ENCODE data around the gene DAP3.
A peak's percentile ranks its signal among the peaks of the same experiment; 100 is the strongest.
"Not testable (repeated sequence)": the region's sequence is repeated elsewhere in the genome, so short reads cannot be mapped to it uniquely, and the experiment has no call there.

DAP3 gene

DNA sequence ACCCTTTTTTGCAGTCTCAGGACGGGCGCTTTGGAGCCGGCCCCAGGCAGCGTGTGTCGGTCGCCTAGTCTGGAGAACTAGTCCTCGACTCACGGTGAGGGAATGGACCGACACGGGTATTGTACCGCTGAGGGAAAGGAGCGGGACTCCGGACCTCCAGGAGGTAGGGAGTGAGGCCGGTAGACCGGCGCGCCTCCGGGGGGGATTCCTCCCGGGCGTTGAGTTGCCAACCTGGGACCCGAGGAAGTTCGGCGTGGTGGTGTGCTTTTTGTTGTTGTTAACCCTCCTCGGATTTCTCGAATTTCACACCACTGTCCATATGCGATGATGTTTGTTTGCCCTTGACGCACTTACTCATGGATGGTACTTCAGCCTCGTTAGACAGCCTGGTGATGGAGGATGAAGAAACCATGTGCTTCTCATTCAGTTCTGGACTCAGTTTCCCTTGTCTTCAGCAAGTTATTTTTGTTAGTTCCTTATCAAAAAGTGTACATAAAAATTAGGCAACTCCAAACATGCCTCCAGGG is at the start of gene DAP3:
Gene DAP3 (plus strand): TSS at position 11 of the 527 bp plus-strand sequence. CDS start 20,689 bp downstream, outside the sequence.
- DNase-seq: not testable (repeated sequence)

DNA sequence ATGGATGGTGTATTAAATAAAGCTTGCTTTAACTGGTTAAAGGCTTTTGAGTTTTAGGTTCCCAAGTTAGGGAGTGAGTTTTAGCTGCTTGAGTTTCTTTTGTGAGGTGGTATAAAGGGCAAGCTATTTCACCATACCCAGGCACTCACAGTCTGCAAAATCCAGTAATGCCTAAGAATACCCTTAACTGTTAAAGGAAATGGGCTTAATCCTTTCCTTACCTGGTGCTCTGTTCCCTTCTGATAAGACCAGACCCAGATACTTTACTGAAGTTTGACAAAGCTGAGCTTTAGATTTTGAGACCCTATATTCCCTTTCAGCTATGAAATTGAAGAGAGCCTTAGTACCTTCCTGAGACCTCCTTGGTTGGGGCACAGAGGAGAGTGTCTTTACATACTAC is 48.5 kb upstream of the DAP3 start:
- no peak for DNase-seq

DNA sequence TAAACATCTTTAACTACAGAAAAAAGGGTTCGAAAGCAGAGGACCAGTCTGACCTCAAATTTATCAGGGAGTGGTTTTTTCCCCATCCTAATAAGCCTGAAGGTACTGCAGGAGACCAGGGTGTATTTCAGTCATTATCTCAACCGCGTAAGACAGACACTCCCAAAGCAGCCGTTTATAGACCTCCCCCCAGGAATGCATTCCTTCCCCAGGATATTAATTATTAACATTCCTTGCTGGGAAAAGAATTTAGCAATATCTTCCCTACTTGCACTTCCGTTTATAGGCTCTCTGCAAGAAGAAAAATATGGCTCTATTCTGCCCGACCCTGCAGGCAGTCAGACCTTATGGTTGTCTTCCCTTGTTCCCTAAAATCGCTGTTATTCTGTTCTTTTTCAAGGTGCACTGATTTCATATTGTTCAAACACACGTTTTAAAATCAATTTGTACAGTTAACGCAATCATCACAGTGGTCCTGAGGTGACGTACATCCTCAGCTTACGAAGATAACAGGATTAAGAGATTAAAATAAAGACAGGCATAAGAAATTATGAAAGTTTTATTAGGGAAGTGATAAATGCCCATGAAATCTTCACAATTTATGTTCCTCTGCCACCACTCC is 46.2 kb upstream of the DAP3 start:
- DNase-seq: not testable (repeated sequence)

DNA sequence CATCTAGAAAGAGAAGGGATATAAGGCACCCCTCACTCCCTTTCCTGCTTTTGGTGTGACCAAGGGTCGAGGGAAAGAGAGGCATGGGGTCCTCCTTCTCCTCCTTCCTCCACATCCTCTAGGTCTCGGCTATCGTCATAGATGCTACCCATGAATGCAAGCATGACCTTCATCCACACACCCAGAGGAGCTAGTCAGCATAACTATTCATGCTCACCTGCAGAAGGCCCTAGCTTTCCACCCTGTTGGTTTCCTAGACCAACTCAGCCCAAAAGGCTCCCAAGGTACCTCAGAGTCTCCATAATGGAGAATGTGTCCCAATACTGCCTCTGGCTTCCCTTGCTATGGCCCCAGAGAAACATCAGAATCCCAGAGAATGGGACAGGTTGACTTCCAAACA is 45.7 kb upstream of the DAP3 start:
- no peak for DNase-seq

DNA sequence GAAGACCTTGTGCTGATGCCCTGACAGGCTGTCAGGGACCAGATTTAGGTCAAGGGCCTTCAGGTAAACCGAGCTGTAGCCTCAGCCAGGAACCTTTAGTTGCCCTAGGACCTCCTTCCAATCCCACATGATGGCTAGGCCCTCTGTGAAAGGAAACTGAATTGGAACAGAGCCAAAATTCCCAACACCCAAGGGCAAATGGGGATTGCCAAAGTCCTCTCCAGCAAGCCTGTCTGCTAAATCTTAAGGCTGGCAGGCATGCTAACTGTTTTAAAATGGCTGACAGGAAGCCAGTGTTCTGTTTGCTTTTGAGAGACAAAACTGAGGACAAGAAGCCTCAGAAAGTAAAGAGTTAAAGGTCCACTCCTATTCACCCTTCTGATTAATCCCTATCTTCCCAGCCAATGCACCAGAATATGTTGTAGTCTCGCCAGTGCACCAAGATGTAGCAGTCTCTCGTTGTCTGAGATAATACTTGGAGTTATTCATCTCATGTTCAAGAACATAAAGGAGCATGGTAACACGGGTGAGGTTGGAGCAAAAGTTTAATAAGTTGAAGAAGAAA is 43.8 kb upstream of the DAP3 start:
- DNase-seq: no peak

DNA sequence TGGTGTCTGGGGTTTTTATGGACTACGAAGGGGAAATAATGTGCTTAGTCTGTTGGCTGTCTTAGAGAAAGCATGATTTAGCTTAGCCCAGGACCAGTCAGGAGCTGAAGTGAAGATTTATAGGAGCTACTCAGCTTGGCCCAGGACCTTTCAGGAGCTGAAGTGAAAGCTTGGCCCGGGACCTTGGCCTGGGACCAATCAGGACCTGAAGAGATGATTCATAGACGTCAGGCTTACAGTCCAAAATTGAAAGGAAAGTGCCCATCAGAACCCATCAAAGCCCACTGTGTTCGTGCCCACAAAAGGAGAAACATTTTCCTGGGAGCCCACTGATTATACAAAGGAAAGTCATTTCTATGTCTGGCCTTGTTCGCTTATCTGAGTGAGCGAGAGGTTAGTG is 43.2 kb upstream of the DAP3 start:
- no peak for DNase-seq

DNA sequence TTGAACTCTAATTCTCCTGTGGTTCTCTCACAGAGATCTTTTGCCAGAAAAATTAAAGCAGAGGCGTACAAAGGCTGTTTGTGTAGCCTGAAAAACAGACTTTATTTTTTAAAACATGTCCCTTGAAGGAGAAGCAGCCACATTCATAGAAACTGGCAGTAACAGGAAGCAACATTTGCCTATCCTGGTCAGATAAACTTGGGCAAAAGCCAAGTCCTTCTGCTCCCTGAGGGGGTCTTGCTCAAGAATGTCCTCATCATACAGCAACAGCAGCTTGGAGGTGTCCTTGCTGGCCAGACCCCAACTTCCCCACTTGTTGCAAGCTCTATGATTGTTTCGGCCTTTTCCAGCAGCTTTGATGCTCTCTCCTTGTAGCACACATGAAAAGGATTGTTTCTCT is 42.6 kb upstream of the DAP3 start:
- DNase-seq: no peak

DNA sequence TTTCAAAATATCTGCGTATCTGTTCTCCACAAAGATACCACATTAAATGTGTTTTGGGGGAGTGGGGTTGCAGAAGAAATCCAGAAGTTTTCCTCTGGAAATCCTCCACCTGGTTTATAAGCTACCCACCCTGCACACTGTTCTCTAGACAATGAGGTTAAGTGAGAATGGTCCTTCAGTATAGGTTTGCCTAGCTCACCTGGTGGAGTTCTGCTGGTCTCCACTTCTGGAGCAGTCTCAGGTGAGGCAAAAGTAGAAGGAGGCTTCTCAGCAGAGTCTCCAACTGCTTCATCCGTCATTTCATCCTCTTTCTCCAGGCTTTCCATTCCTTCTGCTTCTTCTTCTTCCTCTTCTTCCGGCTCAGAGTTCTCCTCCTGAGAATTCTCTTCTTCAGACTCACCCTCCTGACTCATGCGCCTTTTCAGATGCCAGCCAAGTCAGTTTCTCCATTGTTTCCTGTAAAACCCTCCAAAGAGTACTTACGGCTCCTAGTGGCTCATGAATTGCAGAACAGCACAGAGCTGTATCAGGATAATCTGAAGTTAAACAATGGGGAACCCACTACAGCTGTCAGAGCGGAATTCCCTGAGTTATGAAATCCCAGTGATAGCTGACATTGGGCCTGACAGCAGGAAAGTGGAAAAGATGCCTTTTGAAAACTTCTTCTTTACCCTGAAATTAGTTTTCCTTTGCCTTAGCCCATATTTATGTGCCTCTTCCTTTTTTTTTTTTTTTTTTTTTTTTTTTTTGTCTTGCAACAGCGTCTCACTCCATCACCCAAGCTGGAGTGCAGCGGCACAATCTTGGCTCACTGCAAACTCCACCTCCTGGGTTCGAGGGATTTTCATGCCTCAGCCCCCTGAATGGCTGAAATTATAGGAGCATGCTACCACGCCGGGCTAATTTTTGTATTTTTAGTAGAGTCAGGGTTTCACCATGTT is 40.4 kb upstream of the DAP3 start:
- peak; percentile 57 for DNase-seq

DNA sequence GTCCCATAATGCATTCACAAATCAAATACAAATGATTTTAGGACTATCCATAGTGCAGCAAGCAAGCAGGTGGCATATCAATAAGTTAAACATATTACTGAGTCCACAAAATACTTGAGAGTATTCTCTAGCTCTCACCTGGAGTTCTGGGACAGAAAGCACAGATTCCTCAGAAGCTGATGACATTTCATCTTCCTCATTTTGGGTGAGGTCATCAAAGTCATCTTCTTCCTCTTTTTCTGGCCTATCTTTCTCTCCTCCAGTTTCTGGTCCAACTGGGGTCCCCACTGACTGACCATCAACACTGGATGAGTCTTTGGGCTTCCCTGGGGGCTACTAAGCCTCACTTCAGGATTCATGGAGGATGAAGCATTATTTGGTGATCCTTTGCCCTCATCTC is 39.2 kb upstream of the DAP3 start:
- no peak for DNase-seq

DNA sequence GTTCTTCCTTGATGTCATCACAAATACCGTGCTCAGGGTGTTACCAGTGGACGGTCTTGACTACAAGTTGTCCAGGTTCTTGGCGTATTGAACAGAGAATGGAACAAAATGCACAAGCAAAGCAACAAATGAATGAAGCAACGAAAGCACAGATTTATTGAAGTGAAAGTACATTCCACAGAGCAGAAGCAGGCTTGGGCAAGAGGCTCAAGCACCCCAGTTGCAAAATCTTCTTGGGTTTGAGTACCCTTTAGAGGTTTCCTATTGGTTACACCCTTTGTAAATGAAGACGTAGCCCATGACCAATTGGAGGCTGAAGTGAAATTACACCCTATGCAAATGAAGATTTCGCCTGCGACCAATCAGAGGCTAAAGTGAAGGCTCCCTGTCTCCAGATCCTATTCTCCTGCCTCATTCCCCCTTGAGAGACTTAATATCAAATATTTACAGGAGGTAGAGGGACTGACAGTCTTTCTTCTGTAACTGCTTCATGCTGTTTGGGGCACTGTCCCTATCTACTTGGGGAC is 38.6 kb upstream of the DAP3 start:
- DNase-seq: no peak

DNA sequence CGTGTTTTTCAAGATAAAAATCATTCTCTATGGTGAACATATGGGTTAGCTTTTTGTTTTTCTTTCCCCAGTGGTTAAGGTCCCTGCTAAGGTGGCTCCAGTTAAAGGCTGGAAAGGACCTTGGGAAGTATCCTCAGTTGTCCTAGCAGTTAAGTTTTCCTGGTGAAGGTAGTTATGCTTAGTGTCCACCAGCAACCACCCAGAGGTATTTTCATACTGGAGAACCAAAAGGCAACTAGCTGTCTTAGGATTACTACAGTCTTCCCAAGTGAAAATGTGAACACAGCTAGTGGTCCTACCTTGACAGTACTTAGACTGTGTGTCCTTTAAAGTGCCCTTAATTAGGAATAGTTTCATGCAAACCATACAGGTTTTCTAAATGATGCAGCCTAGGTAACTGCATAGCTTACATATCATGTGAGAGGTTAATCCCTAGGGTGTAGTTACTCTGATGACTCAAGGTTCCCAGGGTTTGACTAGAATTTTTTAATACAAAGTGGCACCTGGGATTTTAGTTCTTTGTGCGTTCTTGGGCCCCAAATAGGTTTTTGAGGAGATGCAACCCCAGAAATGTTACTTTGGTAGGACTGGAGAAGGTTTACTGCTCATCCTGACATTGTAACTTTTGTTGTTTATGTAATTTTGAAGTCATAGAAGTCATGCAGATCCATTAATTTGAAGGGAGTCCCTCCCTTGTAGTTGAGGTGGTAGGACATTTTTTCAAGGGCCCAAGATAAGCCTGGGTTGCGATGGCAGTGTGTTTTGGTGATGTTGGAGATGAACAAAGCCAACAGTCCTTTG is 36.8 kb upstream of the DAP3 start:
- DNase-seq: no peak

DNA sequence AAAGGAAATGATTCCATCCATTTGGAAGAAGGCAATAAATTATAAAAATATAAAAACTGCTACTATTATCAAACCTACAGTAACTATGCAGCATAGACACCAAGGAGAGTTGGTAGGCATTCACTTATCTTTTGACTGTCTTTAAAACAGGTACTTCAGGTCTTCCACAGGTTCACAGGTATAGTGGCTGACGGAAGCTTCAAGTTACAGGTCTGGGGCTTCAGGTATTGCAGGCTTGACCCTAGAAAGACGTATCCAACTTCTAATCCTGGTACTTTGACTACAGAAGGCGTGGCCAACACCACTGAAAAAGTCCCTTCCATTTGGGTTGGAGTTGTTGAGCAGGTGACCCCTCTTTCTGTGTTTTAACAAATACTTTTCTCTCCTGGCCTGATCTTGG is 35.9 kb upstream of the DAP3 start:
- DNase-seq: no peak

DNA sequence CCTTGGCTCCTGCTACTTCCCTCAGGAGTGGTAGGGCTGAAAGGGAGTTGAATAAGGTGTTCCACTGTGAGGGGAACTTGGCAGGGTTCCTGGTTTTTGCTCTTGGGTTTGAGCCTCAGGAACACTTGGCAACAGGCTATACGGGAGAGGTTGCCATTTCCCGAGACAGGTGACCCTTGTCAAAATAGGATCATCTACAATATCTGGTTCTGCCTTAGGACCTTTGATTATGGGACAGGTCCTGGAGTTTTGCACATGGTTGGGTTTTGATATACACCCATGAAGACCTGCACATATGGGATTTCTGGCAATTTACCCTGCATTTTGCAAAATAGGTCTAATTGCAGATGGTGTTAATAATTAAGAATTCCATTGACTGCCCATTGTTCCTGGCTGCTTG is 31.4 kb upstream of the DAP3 start:
- no peak for DNase-seq

DNA sequence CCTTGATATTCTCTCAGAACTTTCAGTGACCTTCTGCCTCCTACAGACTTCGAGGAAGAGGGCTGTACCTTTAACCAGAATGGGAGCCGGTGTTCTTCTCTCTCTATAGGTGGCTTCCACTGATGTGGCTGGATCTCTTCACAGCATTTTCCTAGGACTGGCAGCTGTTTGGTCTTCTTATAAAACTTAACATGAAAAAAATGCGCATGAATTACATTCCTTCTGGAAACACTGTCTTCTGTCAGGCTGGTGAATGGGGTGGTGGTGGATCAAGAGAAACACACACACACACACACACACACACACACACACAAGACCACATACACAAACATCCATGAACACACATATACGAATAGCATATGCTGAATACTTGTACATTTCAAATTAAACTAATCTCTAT is 27.7 kb upstream of the DAP3 start:
- not testable (repeated sequence) for DNase-seq

DNA sequence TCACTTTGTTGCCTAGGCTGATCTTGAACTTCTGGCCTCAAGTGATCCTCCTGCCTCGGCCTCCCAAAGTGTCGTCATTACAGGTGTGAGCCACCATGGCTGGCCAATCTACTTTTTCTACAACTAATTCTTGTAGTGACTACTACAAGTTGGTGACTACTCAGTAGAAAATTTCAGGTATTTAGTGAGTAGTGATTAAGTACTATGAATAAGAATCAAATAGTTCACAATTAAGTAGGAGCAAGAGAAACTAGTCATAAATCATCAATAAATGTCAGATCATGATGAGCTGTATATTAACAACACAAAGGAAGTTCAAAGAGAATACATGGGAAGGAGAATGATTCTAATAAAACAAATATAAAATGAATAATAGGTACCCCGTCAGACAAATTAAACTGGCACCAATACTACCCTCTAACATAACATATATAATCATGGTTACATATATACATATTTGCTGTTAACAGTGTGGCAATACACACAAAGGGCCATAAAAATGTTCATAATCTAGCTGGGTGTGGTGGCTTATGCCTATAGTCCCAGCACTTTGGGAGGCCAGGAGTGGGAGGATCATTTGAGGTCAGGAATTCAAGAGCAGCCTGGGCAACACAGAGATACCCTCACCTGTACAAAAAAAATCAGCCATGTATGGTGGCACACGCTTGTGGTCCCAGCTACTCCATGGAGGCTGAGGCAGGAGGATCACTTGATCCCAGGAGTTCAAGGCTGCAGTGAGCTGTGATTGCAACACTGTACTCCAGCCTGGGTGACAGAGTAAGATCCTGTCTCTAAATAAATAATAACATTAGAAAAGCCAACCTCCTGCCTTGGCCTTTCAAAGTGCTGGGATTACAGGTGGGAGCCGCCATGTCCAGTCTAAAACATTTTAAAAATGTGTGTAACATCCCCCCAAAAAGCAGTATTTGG is 19.4 kb upstream of the DAP3 start:
- no peak for DNase-seq

DNA sequence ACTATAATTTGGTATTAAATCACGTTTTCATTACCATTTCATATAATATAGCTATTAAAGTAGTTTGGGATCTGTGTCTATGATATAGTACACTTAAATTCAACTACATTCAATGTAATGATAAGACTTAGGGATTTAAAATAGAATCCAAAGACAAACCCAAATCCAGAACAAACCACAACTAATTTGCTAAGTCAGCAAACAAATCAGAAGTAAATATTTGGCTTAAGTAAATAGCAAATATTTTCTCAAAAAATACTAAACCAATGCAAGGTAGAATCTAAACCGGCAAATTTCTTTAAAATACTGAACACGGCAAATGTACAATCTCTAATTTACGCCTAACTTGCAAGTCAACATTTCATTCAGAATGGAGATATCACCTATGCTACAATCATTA is 17.1 kb upstream of the DAP3 start:
- DNase-seq: no peak

DNA sequence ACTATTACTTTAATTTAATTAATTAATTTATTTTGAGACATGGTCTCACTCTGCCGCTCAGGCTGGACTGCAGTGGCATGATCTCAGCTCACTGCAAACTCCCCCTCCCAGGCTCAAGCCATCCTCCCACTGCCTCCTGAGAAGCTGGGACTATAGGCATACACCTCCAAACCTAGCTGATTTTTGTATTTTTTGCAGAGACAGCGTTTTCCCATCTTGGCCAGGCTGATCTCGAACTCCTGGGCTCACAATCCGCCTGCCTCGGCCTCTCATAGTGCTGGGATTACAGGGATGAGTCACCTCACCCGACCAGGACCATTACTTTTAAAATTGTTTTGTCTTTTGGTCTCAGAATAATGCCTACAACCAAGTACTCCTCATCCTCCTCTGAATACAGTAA is 15.9 kb upstream of the DAP3 start:
- no peak for DNase-seq

DNA sequence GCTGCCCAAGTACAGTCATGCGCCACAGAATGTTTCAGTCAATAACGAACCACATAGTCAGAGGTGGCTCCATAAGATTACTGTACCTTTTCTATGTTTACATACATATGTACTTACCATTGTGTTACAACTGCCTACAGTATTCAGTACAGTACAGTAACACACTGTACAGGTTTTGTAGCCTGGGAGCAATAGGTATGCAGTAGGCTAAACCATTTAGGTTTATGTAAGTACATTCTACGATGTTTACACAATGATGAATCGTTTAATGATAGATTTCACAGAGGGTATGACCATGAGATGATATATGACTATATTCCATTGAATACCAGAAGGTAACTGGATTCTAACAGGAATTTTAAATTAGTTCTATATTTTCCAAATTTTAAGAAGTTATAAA is 10.9 kb upstream of the DAP3 start:
- DNase-seq: no peak

DNA sequence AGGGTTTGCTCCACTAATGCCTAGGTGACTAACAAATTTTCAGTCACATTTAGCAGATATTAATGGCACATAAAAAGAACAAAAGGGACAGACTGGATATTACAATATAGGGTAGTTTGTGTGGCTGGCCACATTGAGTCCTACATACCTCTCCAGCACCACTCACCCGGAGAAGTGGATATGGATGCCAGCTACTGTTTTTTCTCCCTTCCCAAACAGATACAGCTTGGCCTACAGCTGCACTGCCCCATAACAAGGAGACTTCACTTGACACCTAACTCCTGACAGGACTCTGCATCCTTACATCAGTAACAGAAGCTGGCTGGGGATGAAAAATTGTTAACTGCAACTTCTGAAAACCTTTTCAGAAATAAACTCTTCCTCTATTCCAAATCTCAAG is 9.9 kb upstream of the DAP3 start:
- DNase-seq: not testable (repeated sequence)

DNA sequence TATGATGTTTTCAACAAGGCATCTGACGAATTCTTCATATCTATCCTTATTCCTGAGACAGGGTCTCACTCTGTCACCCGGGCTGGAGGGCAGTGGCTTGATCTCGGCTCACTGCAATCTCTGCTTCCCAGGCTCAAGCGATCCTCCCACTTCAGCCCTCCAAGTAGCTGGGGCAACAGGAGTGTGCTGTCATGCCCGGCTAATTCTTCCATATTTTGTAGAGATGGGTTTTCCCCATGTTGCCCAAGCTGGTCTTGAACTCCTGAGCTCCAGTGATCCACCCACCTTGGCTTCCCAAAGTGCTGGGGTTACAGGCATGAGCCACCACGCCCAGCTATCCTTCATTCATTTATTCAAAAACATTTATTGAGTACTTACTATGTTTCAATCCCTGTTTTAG is 8.4 kb upstream of the DAP3 start:
- DNase-seq: no peak

DNA sequence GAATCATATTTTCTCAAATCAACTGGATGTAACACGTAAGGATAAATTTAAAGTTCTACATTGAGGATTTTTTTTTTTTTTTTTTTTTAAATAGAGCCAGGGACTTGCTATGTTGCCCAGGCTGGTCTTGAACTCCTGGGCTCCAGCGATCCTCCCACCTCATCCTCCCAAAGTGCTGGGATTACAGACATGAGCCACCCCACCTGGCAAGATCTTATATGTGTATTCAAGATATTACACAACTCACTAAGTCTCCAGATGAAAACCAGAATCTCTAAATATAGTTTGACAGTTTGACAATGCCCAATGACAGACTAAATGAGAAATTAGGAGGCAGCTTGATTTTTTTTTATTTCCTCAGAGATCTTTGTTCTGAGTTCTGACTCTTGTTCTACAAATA is 7.1 kb upstream of the DAP3 start:
- no peak for DNase-seq

Data from islet precursor cell (in vitro differentiated cells).